ENCODE results near the gene RNF166. TPM values are rescaled to one million over a fixed set of nuclear protein-coding genes. Genes with fewer than 3 reads are reported as not detected.
A peak's percentile ranks its signal among the peaks of the same experiment; 100 is the strongest.

RNF166 gene
- total RNA-seq, 1 experiment from 2014 or later, result 26.5 TPM

GRCh38 chr16:88661468-88661867, 44.7 kb downstream of the RNF166 start:
- peaks cover 5 to 16% (median 16%) of the 10 kb centered on the region in 3 experiments for H3K36me3 Mint-ChIP-seq (ENCODE audit: insufficient read depth in 1 of 3, low read depth in 3 of 3)
- no CpG with 5 or more reads among the region's 10 CpGs for WGBS (ENCODE audit: extremely low coverage, insufficient read length, low lambda C conversion rate)

More at GRCh38 chr16:88661468-88661867, 44.7 kb downstream of the RNF166 start:
- H2AFZ ChIP-seq (ENCODE audit: low read length), result no peak overlapping the region
- Mint-ChIP-seq H3K27me3 (ENCODE audit: low read depth) (no peaks in the 10 kb centered on the region; the same call in 1 of the 2 replicates), H3K4me3 (peak overlapping the region; percentile 13 to 72; a peak in 4 of 5 replicates), H3K4me1 (peaks cover 11 to 22% of the 10 kb centered on the region in 2 experiments), H3K27ac (no peak overlapping the region; a peak in 1 of 7 replicates), H3K9me3 (no peaks in the 10 kb centered on the region)
- DNase-seq, result no peak
- no peak overlapping the region for H3T11ph ChIP-seq (ENCODE audit: low read length)
- H4K91ac ChIP-seq (ENCODE audit: insufficient read length, low read depth, low read length), result no peak overlapping the region
- H3K9me3 ChIP-seq (ENCODE audit: control insufficient read depth, low read depth, low read length), result no peaks in the 10 kb centered on the region
- no peak overlapping the region for H3K18ac ChIP-seq (ENCODE audit: insufficient read length, low read depth, low read length)
- no peak overlapping the region for H4K5ac ChIP-seq (ENCODE audit: insufficient read length, low read depth, low read length)
- H2BK5ac ChIP-seq (ENCODE audit: insufficient read length, low read length), result no peak overlapping the region
- no peak overlapping the region for H3K56ac ChIP-seq (ENCODE audit: insufficient read length, low read depth, low read length)
- TF ChIP-seq CTCF (conservative IDR thresholded peaks at IDR 0.05), result no peak
- H3K27ac ChIP-seq (ENCODE audit: insufficient read length, low read depth, low read length), result no peak overlapping the region
- no peak overlapping the region for H4K8ac ChIP-seq (replicated peaks; ENCODE audit: insufficient read length, low read depth, low read length)
- no peak overlapping the region for H2BK20ac ChIP-seq (ENCODE audit: low read depth, low read length, poor library complexity, severe bottlenecking)
- H2AK5ac ChIP-seq (ENCODE audit: insufficient read length, low read length), result no peak overlapping the region
- H2BK12ac ChIP-seq (ENCODE audit: insufficient read length, low read depth, low read length), result no peak overlapping the region
- no peak overlapping the region for H3K4ac ChIP-seq (ENCODE audit: low read depth, low read length)
- peak overlapping the region; percentile 77 for H3K4me2 ChIP-seq (ENCODE audit: insufficient read depth, insufficient read length, low read length)
- peaks cover 3% of the 10 kb centered on the region; the same call in 1 of the 2 replicates for H3K4me1 ChIP-seq (ENCODE audit: insufficient read depth, low read length)
- H3K14ac ChIP-seq (ENCODE audit: insufficient read depth, low read length), result no peak overlapping the region
- H3K9ac ChIP-seq (ENCODE audit: extremely low read depth, insufficient read length, low read length), result peak overlapping the region; percentile 5
- no peak overlapping the region for H2BK15ac ChIP-seq (ENCODE audit: low read depth, low read length)
- H3K79me1 ChIP-seq (ENCODE audit: insufficient read depth, low read depth, low read length, poor library complexity, severe bottlenecking), result peaks cover 3% of the 10 kb centered on the region
- no peaks in the 10 kb centered on the region for H3K27me3 ChIP-seq (ENCODE audit: insufficient read depth, low read length)
- H3K79me2 ChIP-seq (ENCODE audit: insufficient read depth, low read length), result peaks cover 22% of the 10 kb centered on the region; the same call in 1 of the 2 replicates
- H3K23me2 ChIP-seq (ENCODE audit: insufficient read length, low read depth, low read length, poor library complexity, severe bottlenecking), result peaks cover 11% of the 10 kb centered on the region
- H4K20me1 ChIP-seq (ENCODE audit: control insufficient read depth, insufficient read depth, insufficient read length), result no peaks in the 10 kb centered on the region
- H3K23ac ChIP-seq (ENCODE audit: insufficient read length, low read depth, low read length), result no peak overlapping the region
- no peak overlapping the region for H2BK120ac ChIP-seq (ENCODE audit: low read depth, low read length, poor library complexity, severe bottlenecking)

All from H9 (cell line).